Activated CD4-positive, alpha-beta T cell treated with anti-CD3 and anti-CD28 coated beads, Interleukin-2, amount 50 U/mL, for 24 hours (primary cell): Measurements from ENCODE around the gene PAIP2B.

ENCODE experiments used
- DNase-seq, 2 donors: peaks; one replicate each; pipeline ENCODE4 v3.0.0-alpha.2; 2020; ENCODE audit warnings: low read depth in 1 of 2, low spot score in 1 of 2

The PAIP2B gene

DNA sequence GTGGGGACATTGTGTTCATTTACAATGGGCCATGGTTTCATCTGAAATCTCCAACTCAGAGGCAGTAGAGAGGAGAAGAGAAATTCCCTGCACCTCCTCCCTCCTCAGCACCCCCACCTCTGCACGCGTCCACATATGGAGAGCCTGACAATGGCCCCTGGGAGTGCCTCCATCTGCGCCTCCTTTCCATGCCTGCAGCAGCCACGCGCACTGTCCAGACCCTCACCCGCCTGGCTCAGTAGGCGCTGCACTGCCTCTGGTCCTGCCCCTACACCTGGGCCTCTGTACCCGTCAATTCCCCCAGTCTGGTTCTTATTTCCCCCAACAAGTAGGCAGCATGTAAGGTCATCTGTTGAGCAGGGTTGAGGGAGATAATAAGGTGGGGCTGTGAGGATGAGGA lies 72.6 kb downstream of the PAIP2B start:
- no peak for DNase-seq

- no peak for DNase-seq
These were observed 73.2 kb downstream of the PAIP2B start for GRCh38 chr2:71153585-71154224.

DNA sequence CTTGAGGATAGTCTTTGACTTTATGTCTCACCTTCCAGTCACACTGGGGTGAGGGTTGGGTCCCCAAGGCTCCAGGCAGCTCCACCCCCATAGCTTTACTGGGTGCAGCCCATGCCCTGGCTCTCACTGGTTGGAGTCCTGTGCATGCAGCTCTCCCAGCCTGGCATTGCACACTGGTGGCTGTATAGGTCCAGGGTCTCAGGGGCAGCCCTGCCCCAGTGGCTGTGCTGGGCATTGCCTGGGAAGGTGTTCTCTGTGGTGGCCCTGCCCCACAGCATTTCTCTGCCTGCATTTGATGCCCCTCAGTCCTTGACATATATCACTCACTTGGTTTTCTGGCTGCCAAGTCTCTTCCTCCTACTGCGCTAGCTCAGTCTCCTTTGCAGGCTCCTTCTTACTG lies 75.3 kb downstream of the PAIP2B start:
- DNase-seq: no peak

DNA sequence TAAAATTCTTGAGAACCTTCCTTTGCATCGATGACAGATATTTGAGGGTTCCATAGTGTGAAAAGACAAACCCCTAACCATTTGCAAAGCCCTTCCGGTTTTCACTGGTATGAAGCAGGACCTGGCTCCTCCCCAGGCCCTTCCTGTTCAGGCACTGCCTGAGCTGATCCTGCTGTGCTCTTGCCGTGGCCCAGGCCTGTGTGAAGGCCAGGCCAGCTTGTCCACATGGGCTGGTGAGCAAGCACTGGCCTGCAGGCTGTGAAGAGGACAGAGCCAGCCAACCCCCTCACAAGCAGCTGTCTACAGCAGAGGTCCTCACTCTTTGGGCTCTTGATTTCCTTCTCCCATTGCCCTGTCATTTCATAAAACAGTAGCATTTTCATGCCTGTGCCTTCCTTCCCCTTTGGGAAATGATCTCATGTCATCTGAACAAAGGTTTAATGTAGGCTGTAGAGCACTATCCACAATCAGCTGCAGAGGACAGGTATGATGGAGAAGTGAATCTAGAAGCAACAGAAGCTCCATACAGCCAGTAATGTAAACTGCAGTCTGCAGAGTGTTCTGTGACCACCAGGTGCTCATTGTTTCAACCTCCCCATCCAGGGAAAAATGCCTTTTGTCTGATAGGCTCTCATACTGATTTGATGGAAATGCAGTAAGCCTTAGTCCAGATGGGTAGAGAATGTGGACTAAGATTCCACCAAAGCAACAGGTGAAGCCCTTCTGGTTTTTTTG lies 76.7 kb downstream of the PAIP2B start:
- DNase-seq: no peak

GRCh38 chr2:71148506-71149063 lies 78.3 kb downstream of the PAIP2B start:
- DNase-seq: no peak

- no peak for DNase-seq
These were observed 83.1 kb downstream of the PAIP2B start for GRCh38 chr2:71143782-71144181.

DNA sequence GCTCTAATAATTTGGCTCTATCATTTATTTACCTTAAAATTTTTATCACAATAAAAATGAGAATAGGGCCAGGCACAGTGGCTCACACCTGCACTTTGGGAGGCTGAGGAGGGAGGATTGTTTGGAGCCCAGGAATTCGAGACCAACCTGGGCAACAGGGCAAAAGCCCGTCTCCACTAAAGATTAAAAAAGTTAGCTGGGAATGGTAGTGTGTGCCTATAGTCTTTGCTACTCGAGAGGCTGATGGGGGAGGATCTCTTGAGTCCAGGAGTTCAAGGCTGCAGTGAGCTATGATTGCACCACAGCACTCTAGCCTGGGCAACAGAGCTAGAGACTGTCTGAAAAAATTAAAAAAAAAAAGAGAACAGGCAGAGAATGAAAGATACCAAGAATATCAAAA lies 90.7 kb downstream of the PAIP2B start:
- DNase-seq: no peak

DNA sequence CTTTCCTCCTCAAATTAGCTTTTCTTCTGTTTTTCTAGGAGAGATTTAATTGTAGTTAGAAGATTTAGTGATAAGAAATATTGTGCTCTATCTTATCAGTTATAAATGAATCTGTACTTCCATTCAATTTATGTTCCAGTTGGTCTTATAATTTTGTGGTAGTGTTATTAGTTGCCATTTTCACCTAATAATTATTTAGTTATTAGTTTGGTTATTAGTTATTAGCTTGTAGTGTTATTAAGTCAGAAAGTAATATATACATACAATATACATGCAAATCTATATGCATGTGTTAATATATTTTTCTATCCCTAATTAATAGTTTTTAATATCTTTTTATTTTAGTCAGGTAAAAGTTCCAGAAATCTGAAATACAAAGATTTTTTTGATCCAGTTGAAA lies 93.3 kb downstream of the PAIP2B start:
- DNase-seq: no peak
